Mesothelial cell of epicardium (in vitro differentiated cells): Measurements from ENCODE around the gene CCSER2. TPM values are rescaled to one million over a fixed set of nuclear protein-coding genes. Genes with fewer than 3 reads are reported as not detected.

Source experiments
- DNase-seq, 2 experiments: peaks; one replicate each; pipeline ENCODE4 v3.0.0; 2021; ENCODE audit warnings: low spot score in 2 of 2; ENCODE audit not compliant: unreplicated experiment in 2 of 2
- H3K27ac Mint-ChIP-seq: 2 replicates; pipeline ENCODE4 v1.8.0; 2021; ENCODE audit warnings: mixed read lengths
- H3K27me3 Mint-ChIP-seq: 2 replicates; pipeline ENCODE4 v1.8.0; 2021; ENCODE audit warnings: low read depth, mixed read lengths
- H3K36me3 Mint-ChIP-seq: 2 replicates; pipeline ENCODE4 v1.8.0; 2021; ENCODE audit warnings: mixed read lengths
- H3K4me1 Mint-ChIP-seq: 2 replicates; pipeline ENCODE4 v1.8.0; 2021; ENCODE audit warnings: mixed read lengths
- H3K4me3 Mint-ChIP-seq: 2 replicates; pipeline ENCODE4 v1.8.0; 2021; ENCODE audit warnings: mild to moderate bottlenecking, moderate library complexity, mixed read lengths
- H3K9me3 Mint-ChIP-seq: 2 replicates; pipeline ENCODE4 v1.8.0; 2021; ENCODE audit warnings: mixed read lengths
- total RNA-seq: library from RNA; stranded (reverse); gene quantifications from 3 replicates; pipeline ENCODE4 v1.2.1, GENCODE V29; 2021
- TF ChIP-seq, protein P1 (sequence below): fragments of 200-600 bp; sonication (generic); IDR thresholded peaks from one replicate; pipeline ENCODE4 v1.5.0; 2021; ENCODE audit warnings: antibody characterized with exemption; ENCODE audit not compliant: unreplicated experiment

Gene CCSER2
- total RNA-seq, 1 donor from 2014 or later = 37.1 TPM

DNA sequence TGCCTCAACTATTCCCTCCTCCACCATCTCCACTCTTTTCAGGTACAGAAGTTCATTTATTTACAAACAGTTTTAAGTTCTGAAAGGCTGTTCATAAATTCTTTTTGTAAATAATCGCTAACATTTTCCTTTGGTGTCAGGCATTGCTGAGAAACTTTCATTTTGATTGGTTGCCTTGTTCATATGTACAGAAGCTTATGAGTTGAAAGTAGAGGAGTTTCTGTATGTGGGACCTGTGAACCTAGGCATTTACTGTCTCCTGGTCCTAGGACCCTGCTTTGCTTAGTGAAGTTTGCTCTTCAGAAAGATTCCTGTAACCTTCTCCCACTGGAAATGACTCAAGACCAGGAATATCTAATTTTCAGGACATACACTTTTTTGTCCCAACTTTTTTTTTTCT lies 30.4 kb downstream of the CCSER2 start:
- peak overlapping the region; percentile 89 for H3K27ac Mint-ChIP-seq
- no peak overlapping the region for H3K4me3 Mint-ChIP-seq
- H3K4me1 Mint-ChIP-seq = peaks cover 53% of the 10 kb centered on the region
- H3K9me3 Mint-ChIP-seq = no peaks in the 10 kb centered on the region
- TF ChIP-seq, protein P1, sequence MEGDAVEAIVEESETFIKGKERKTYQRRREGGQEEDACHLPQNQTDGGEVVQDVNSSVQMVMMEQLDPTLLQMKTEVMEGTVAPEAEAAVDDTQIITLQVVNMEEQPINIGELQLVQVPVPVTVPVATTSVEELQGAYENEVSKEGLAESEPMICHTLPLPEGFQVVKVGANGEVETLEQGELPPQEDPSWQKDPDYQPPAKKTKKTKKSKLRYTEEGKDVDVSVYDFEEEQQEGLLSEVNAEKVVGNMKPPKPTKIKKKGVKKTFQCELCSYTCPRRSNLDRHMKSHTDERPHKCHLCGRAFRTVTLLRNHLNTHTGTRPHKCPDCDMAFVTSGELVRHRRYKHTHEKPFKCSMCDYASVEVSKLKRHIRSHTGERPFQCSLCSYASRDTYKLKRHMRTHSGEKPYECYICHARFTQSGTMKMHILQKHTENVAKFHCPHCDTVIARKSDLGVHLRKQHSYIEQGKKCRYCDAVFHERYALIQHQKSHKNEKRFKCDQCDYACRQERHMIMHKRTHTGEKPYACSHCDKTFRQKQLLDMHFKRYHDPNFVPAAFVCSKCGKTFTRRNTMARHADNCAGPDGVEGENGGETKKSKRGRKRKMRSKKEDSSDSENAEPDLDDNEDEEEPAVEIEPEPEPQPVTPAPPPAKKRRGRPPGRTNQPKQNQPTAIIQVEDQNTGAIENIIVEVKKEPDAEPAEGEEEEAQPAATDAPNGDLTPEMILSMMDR = no peak
- no peak for DNase-seq
- no peaks in the 10 kb centered on the region for H3K36me3 Mint-ChIP-seq
- no peaks in the 10 kb centered on the region for H3K27me3 Mint-ChIP-seq

DNA sequence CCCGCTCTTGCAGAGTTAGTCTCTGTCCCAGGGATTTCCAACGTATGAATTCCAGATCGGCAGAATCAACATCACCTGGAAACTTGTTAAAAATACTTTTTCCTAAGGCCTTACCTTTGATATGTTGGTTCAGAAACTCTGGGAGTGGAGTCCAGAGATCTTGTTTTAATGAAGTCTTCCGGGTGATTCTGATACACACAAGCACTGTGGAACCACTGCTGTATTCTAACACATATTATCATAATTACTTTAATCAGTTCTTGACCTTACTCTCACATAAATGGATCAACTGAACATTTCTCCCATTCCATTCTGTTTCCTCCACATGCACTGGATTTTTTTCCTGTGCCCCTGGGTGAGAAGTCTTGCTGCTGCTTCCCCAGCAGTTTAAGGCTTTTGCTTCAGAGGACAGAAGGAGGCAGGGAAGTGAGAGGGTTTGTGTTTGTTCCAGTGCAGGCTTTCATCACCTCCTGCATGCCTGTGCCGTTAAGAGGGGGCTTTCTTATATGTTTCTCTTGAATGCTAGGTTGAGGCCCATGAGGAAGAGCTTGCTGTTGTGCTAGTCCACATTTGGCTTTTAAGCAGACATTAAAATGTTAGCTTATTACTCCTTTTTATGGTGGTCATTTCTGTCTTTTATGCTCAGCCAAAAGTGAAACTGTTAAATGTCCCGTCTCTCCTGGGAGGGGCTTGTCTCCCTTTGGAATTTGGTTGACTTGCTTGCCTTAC lies 32.4 kb downstream of the CCSER2 start:
- H3K9me3 Mint-ChIP-seq = no peaks in the 10 kb centered on the region
- H3K27ac Mint-ChIP-seq = peak overlapping the region; percentile 83
- peaks cover 42% of the 10 kb centered on the region for H3K4me1 Mint-ChIP-seq
- no peak for DNase-seq
- H3K27me3 Mint-ChIP-seq = no peaks in the 10 kb centered on the region
- H3K4me3 Mint-ChIP-seq = no peak overlapping the region
- TF ChIP-seq, protein P1 = no peak
- no peaks in the 10 kb centered on the region for H3K36me3 Mint-ChIP-seq

DNA sequence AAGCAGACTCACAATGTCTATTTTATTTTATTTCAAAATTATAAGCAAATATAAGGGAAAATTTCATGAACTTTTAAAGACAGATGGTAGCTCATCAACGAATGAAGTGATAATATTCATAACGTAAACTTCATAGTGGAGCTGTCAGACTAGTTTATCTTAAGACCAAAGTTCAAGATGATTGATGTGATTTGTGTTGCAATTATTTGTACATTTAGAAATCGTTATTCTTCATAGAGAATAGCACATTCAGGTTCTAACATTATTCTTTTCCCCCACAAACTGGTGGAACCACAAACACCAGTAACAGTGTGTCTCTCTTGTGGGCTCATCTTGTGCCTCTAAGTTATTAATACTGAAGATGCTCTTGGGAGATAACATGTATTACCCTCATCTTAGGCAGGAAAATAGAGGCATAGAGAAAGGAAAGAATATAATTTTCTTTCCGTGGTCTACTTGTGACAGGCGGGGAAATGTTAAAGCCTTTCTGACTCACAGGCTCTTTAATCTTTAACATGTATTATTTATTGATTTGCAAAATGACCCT lies 37.0 kb downstream of the CCSER2 start:
- Mint-ChIP-seq H3K9me3 (peaks cover 3% of the 10 kb centered on the region), H3K27me3 (no peaks in the 10 kb centered on the region), H3K4me1 (peaks cover 27% of the 10 kb centered on the region), H3K27ac (no peak overlapping the region), H3K36me3 (peaks cover 2% of the 10 kb centered on the region), H3K4me3 (no peak overlapping the region)
- no peak for DNase-seq
- TF ChIP-seq, protein P1 = no peak

DNA sequence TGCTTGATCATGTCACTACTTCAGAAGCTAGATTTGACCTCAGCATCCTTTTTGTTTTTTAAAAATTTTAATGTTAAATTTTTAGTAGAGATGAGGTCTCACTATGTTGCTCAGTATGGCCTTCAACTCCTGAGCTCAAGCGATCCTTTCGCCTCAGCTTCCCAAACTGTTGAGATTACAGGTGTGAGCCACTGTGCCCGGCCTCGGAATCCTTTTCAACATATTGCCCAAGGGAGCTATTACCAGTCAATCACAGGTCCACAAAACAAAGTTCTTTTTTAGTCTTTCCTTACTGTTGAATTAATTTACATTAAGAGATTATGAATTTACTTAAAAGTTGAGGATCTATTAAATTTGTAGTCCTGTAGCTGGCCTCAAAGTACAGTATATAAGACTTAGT lies 37.7 kb downstream of the CCSER2 start:
- Mint-ChIP-seq H3K4me1 (peaks cover 21% of the 10 kb centered on the region), H3K9me3 (peaks cover 3% of the 10 kb centered on the region), H3K27ac (no peak overlapping the region), H3K4me3 (no peak overlapping the region), H3K27me3 (no peaks in the 10 kb centered on the region), H3K36me3 (peaks cover 3% of the 10 kb centered on the region)
- no peak for DNase-seq
- TF ChIP-seq, protein P1 = no peak

DNA sequence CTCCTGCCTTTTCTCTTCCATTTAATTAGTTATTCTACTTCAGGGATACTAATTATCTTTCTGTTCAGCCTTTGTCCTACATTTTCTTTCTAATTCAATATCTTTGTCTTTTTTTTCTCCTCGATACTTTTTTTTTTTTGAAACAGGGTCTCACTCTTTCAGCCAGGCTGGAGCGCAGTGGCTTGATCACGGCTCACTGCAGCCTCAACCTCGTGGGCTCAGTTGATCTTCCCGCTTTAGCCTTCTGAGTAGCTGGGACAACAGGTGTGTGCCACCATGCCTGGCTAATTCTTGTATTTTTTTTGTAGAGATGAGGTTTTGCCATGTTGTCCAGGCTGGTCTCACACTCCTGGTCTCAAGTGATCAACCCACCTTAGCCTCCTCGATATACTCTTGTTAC lies 38.9 kb downstream of the CCSER2 start:
- TF ChIP-seq, protein P1 = no peak
- no peak for DNase-seq
- Mint-ChIP-seq H3K4me3 (no peak overlapping the region), H3K27me3 (no peaks in the 10 kb centered on the region), H3K36me3 (peaks cover 15% of the 10 kb centered on the region), H3K4me1 (peaks cover 12% of the 10 kb centered on the region), H3K9me3 (peaks cover 3% of the 10 kb centered on the region), H3K27ac (no peak overlapping the region)
